LHCN-M2 (cell line): ENCODE data around the gene THNSL1. TPM values are rescaled to one million over a fixed set of nuclear protein-coding genes. Genes with fewer than 3 reads are reported as not detected.
A peak's percentile ranks its signal among the peaks of the same experiment; 100 is the strongest.

Experiments used
- DNase-seq: peaks from one replicate; pipeline ENCODE4 v3.0.0-alpha.2; 2012; ENCODE audit warnings: low read depth
- total RNA-seq: library from RNA; depleted of rRNA; stranded (reverse); fragments of >200 nt; gene quantifications from 2 replicates; pipeline ENCODE4 v1.2.3, GENCODE V29; 2014; rRNA removed

Gene THNSL1
- total RNA-seq, 1 experiment from 2014 or later, result 7.9 TPM

- DNase-seq, result no peak
Measured at GRCh38 chr10:25057886-25058285, 41.5 kb downstream of the THNSL1 start.

- peak; percentile 79 for DNase-seq
Measured at GRCh38 chr10:25059990-25060389, 43.6 kb downstream of the THNSL1 start.

GRCh38 chr10:25061125-25061524 is 44.7 kb downstream of the THNSL1 start:
- no peak for DNase-seq

- DNase-seq, result peak; percentile 13
Measured at GRCh38 chr10:25061711-25062449, 45.5 kb downstream of the THNSL1 start.

GRCh38 chr10:25063157-25063556 is 46.7 kb downstream of the THNSL1 start:
- DNase-seq, result no peak

GRCh38 chr10:25063644-25064043 is 47.2 kb downstream of the THNSL1 start:
- no peak for DNase-seq

- DNase-seq, result no peak
Measured at GRCh38 chr10:25064401-25064800, 48.0 kb downstream of the THNSL1 start.

- no peak for DNase-seq
Measured at GRCh38 chr10:25065761-25066476, 49.5 kb downstream of the THNSL1 start.

GRCh38 chr10:25068152-25069058 is 52.0 kb downstream of the THNSL1 start:
- peak; percentile 36 for DNase-seq

- no peak for DNase-seq
Measured at GRCh38 chr10:25071227-25071626, 54.8 kb downstream of the THNSL1 start.

- no peak for DNase-seq
Measured at GRCh38 chr10:25072786-25073185, 56.4 kb downstream of the THNSL1 start.

GRCh38 chr10:25075825-25076224 is 59.4 kb downstream of the THNSL1 start:
- no peak for DNase-seq

Other genes starting within 250 kb of the THNSL1 start
- gene PRTFDC1, start 64.0 kb upstream of the THNSL1 start, total RNA-seq, result 1.6 and 2.2 TPM in 2 replicates
- not detected in 2 replicates for gene ENKUR, start 454 bp upstream of the THNSL1 start, total RNA-seq
- 1.7 and 2.1 TPM in 2 replicates for gene GPR158, start 158.4 kb downstream of the THNSL1 start, total RNA-seq